ENCODE data around the gene SLC2A13. TPM values are rescaled to one million over a fixed set of nuclear protein-coding genes. Genes with fewer than 3 reads are reported as not detected.

The SLC2A13 gene
- total RNA-seq, 6 donors from 2014 or later: 9.9 to 25.9 (median 16.0) TPM

DNA sequence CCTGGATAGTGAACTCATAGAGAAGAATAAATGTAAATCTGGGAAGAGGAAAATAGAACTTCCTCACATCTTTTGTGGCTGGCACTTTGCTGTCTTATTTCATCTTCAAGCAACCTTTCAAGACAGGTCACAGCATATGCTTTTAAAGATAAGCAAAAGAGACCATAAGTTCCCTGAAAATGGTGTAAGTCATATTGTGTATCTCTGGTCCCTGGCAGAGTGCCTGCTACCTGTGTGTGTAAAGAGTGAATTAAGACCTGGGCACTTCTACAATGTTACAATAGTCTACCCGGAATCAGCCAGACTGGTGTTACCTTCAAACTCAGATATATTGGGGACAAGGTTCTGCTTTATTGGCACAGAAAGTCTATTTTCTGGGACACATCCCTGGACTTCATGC lies 168.8 kb downstream of the SLC2A13 start:
- H3K27ac ChIP-seq: no peak overlapping the region
- ATAC-seq (ENCODE audit: low FRiP score in 2 of 2): no peak
- WGBS, 2 donors: 100% methylated on average over 1 of the region's 1 CpG
- TF ChIP-seq EP300 (IDR thresholded peaks at IDR 0.05) (no peak), POLR2A (IDR thresholded peaks at IDR 0.05) (no peak), POLR2AphosphoS5 (IDR thresholded peaks at IDR 0.05) (no peak)
- TF ChIP-seq, protein P1, sequence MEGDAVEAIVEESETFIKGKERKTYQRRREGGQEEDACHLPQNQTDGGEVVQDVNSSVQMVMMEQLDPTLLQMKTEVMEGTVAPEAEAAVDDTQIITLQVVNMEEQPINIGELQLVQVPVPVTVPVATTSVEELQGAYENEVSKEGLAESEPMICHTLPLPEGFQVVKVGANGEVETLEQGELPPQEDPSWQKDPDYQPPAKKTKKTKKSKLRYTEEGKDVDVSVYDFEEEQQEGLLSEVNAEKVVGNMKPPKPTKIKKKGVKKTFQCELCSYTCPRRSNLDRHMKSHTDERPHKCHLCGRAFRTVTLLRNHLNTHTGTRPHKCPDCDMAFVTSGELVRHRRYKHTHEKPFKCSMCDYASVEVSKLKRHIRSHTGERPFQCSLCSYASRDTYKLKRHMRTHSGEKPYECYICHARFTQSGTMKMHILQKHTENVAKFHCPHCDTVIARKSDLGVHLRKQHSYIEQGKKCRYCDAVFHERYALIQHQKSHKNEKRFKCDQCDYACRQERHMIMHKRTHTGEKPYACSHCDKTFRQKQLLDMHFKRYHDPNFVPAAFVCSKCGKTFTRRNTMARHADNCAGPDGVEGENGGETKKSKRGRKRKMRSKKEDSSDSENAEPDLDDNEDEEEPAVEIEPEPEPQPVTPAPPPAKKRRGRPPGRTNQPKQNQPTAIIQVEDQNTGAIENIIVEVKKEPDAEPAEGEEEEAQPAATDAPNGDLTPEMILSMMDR (IDR thresholded peaks at IDR 0.05): no peak
- no peak for DNase-seq
- H3K27me3 ChIP-seq: no peaks in the 10 kb centered on the region
- H3K36me3 ChIP-seq: no peaks in the 10 kb centered on the region
- no peak overlapping the region for H3K4me3 ChIP-seq
- no peaks in the 10 kb centered on the region for H3K9me3 ChIP-seq
- H3K4me1 ChIP-seq: peaks cover 0 to 2% (median under 1%) of the 10 kb centered on the region in 4 donors

DNA sequence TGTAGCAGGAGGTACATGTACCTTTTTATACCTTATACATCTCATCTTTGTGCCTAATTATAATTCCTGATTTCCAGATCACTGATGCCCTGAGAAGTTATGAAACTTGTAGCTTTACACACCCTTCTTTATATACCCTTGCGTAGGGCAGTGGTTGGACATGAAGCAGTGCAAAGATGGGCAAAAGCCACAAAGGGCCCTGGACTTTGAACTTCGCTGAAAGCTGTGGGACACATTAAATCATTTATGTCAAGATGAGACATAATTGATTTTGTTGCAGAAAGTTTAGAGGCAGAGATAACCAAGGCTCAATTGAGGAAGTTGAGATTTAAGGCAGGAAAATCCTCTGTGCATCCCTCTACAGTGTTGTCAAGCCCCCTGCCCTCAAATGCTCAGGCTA lies 170.0 kb downstream of the SLC2A13 start:
- Histone ChIP-seq H3K4me3 (no peak overlapping the region), H3K27ac (no peak overlapping the region), H3K9me3 (no peaks in the 10 kb centered on the region), H3K4me1 (peaks cover 0 to 5% (median 3%) of the 10 kb centered on the region in 4 donors), H3K27me3 (no peaks in the 10 kb centered on the region), H3K36me3 (no peaks in the 10 kb centered on the region)
- ATAC-seq (ENCODE audit: low FRiP score in 2 of 2): no peak
- no peak for DNase-seq
- TF ChIP-seq EP300 (IDR thresholded peaks at IDR 0.05) (no peak), POLR2A (IDR thresholded peaks at IDR 0.05) (no peak), POLR2AphosphoS5 (IDR thresholded peaks at IDR 0.05) (no peak)
- TF ChIP-seq, protein P1 (IDR thresholded peaks at IDR 0.05): no peak
- WGBS, 2 donors: 97 to 100% methylated on average over 2 of the region's 2 CpGs

DNA sequence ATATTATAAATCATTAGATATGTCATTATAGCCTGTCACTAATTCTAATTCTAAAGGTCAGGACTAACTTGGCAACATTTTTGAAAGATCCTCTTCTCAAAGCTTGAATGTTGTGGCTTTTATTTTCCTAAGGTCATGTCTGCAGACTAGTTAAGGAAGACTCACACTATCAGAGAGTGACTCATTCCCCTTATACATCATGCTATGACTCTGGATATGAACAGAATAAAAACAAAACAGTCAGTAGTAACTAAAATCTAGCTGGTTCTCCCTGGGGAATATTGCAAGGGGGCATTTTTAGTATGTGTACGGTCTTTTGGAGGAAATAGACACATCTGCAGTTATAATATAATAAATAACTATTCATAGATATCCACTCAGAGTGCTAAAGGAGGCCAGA lies 170.6 kb downstream of the SLC2A13 start:
- no peak overlapping the region for H3K4me3 ChIP-seq
- TF ChIP-seq POLR2A (IDR thresholded peaks at IDR 0.05) (no peak), POLR2AphosphoS5 (IDR thresholded peaks at IDR 0.05) (no peak), EP300 (IDR thresholded peaks at IDR 0.05) (no peak)
- TF ChIP-seq, protein P1 (IDR thresholded peaks at IDR 0.05): no peak
- no peaks in the 10 kb centered on the region for H3K9me3 ChIP-seq
- H3K27ac ChIP-seq: no peak overlapping the region
- no peaks in the 10 kb centered on the region for H3K27me3 ChIP-seq
- no peaks in the 10 kb centered on the region for H3K36me3 ChIP-seq
- 85 to 95% methylated on average over 1 of the region's 1 CpG for WGBS, 2 donors
- DNase-seq: no peak
- peaks cover 0 to 5% (median 3%) of the 10 kb centered on the region in 4 donors for H3K4me1 ChIP-seq
- ATAC-seq (ENCODE audit: low FRiP score in 2 of 2): no peak

DNA sequence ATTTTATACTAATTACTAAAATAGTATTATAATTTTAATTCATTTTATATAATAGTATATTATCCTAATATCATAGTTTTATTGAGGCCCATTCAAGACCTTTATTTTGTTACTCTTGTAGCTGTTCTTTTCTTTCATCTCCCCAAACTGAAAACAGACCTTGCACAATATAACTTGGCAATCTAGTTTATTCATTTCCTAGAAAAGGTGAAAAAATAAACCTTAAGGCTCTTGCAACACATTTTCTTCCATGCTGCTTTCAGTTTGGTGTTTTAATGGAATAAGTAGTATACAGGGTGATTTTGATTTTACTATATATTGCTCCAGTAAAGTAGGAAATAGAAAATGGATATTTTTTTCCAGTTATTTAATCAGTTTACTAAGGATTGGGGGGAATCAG lies 174.0 kb downstream of the SLC2A13 start:
- Histone ChIP-seq H3K27ac (no peak overlapping the region), H3K27me3 (no peaks in the 10 kb centered on the region), H3K4me3 (no peak overlapping the region), H3K9me3 (no peaks in the 10 kb centered on the region), H3K4me1 (peaks cover 0 to 5% (median 3%) of the 10 kb centered on the region in 4 donors), H3K36me3 (no peaks in the 10 kb centered on the region)
- ATAC-seq (ENCODE audit: low FRiP score in 2 of 2) (no peak), DNase-seq (no peak)
- TF ChIP-seq, protein P1 (IDR thresholded peaks at IDR 0.05): no peak
- TF ChIP-seq EP300 (IDR thresholded peaks at IDR 0.05): no peak
- no peak for TF ChIP-seq POLR2A (IDR thresholded peaks at IDR 0.05)
- no peak for TF ChIP-seq POLR2AphosphoS5 (IDR thresholded peaks at IDR 0.05)

DNA sequence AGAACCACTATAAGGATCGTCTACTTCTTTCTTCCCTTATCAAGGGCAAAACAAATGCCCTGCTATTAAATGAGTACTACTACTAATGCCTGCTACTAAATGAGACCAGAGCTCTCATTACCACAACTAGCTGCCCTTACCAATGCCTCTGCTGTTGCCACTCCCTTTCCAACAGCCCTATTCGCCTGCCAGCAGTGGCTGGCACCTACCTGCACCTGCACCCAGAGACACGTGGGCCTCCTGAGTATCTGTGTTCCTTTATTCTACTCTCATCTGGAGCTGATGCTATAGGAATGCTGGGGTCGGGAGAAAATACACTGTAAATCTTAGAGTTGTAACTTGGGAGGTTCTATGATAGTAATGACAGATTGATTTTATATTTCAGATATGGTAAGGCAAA lies 174.7 kb downstream of the SLC2A13 start:
- peaks cover 0 to 5% (median 3%) of the 10 kb centered on the region in 4 donors for H3K4me1 ChIP-seq
- peak in 1 of 2 donors; percentile 71 for DNase-seq
- H3K4me3 ChIP-seq: no peak overlapping the region
- H3K27ac ChIP-seq: peak overlapping the region in 1 of 4 donors; percentile 13
- H3K9me3 ChIP-seq: no peaks in the 10 kb centered on the region
- WGBS, 2 donors: 51 to 58% methylated on average over 4 of the region's 4 CpGs
- TF ChIP-seq, protein P1 (IDR thresholded peaks at IDR 0.05): no peak
- TF ChIP-seq POLR2AphosphoS5 (IDR thresholded peaks at IDR 0.05) (no peak), POLR2A (IDR thresholded peaks at IDR 0.05) (no peak), EP300 (IDR thresholded peaks at IDR 0.05) (no peak)
- ATAC-seq (ENCODE audit: low FRiP score in 2 of 2): no peak
- H3K27me3 ChIP-seq: no peaks in the 10 kb centered on the region
- H3K36me3 ChIP-seq: no peaks in the 10 kb centered on the region

Measured in upper lobe of left lung (tissue), 6 donors.